Stomach (tissue), 9 donors: ENCODE results near the gene TTC13. TPM values are rescaled to one million over a fixed set of nuclear protein-coding genes. Genes with fewer than 3 reads are reported as not detected.

Experiments used
- DNase-seq, 2 donors: peaks; one replicate each; pipeline versions ENCODE4 v3.0.0 to v3.0.0-alpha.2; 2013 to 2019
- H3K27ac ChIP-seq, 5 donors: fragments of 200-600 bp in 4 of 5; sonication (generic) in 4 of 5; one replicate each; pipeline ENCODE4 v1.5.1; 2013 to 2019; ENCODE audit warnings: mild to moderate bottlenecking in 1 of 5, moderate library complexity in 1 of 5
- H3K27me3 ChIP-seq, 3 donors: fragments of 200-600 bp; sonication (generic); one replicate each; pipeline ENCODE4 v1.5.1; 2017 to 2019; ENCODE audit warnings: mixed run types in 1 of 3
- H3K36me3 ChIP-seq, 4 donors: fragments of 200-600 bp; sonication (generic); 1 replicate in 3 of 4; 2 replicates in 1 of 4; pipeline ENCODE4 v1.5.1; 2016 to 2019
- H3K4me1 ChIP-seq, 4 donors: fragments of 200-600 bp; sonication (generic); one replicate each; pipeline ENCODE4 v1.5.1; 2016 to 2019
- H3K4me3 ChIP-seq, 4 donors: fragments of 200-600 bp; sonication (generic) in 3 of 4; one replicate each; pipeline ENCODE4 v1.5.1; 2016 to 2019; ENCODE audit warnings: mild to moderate bottlenecking in 1 of 4
- H3K9me3 ChIP-seq, 4 donors: fragments of 200-600 bp; sonication (generic); one replicate each; pipeline ENCODE4 v1.5.1; 2016 to 2019
- CTCF ChIP-seq, 7 experiments: fragments of 450-650 bp in 4 of 7; fragments of 200-600 bp in 3 of 7; sonication (generic) in 3 of 7; IDR thresholded peaks; one replicate each; pipeline ENCODE4 v1.5.1; 2016 to 2019; ENCODE audit warnings: antibody characterized with exemption in 7 of 7, control low read depth in 2 of 7, mild to moderate bottlenecking in 1 of 7
- EP300 ChIP-seq: sonication (generic); formaldehyde crosslinking; IDR thresholded peaks from one replicate; pipeline ENCODE4 v1.6.1; 2017; ENCODE audit warnings: antibody characterized with exemption
- POLR2A ChIP-seq, 4 donors: fragments of 450-650 bp; IDR thresholded peaks; one replicate each; pipeline ENCODE4 v1.6.1; 2016; ENCODE audit warnings: antibody characterized with exemption in 4 of 4, control low read depth in 2 of 4, mild to moderate bottlenecking in 1 of 4, moderate library complexity in 1 of 4
- POLR2AphosphoS5 ChIP-seq, 3 donors: sonication (generic); formaldehyde crosslinking; IDR thresholded peaks; one replicate each; pipeline ENCODE4 v1.6.1; 2016; ENCODE audit warnings: antibody characterized with exemption in 3 of 3
- WGBS, 5 donors: extraction: QIAGEN DNeasy Blood & Tissue Kit in 3 of 5; methylation state at CpG; one replicate each; pipeline versions ENCODE4 v1.1.5 to v1.1.7; 2013 to 2018; 5-methylcytosine and 5-hydroxymethylcytosine counted together
- intact Hi-C: fragments of 100-400 bp; cut with DNase I; formaldehyde crosslinking; loops from one replicate; pipeline ENCODE4 v1.15.1; 2023; ENCODE audit warnings: low total_unique reads
- polyA plus RNA-seq, 3 donors: library from polyadenylated mRNA; stranded (reverse); fragments of 200-250 nt; gene quantifications; one replicate each; pipeline ENCODE4 v1.2.3, GENCODE V29; 2013
- total RNA-seq, 5 donors: library from RNA; depleted of rRNA; stranded (reverse); fragments of >200 nt; gene quantifications; one replicate each; pipeline versions ENCODE4 v1.1.0 to v1.2.3, GENCODE V29; 2014 to 2016
- donor health status: healthy with polysubstance abuse.
- donor health status: Bipolar disorder and iron deficiency.
- donor health status: healthy.

TTC13 gene
- total and polyA plus RNA-seq, 8 donors = 2.1 to 117 (median 35.4) TPM

GRCh38 chr1:230950404-230950803, 28.3 kb downstream of the TTC13 start:
- Histone ChIP-seq H3K4me1 (peaks cover 0 to 4% (median 2%) of the 10 kb centered on the region in 4 donors), H3K27me3 (no peaks in the 10 kb centered on the region), H3K4me3 (no peak overlapping the region), H3K9me3 (no peaks in the 10 kb centered on the region), H3K36me3 (peaks cover 7 to 41% (median 38%) of the 10 kb centered on the region in 4 donors), H3K27ac (no peak overlapping the region)
- WGBS, 5 donors = 35 to 64% (median 44%) methylated on average over 3 of the region's 3 CpGs
- intact Hi-C loops = no loop called here
- TF ChIP-seq EP300 (no peak), POLR2A (IDR thresholded peaks at IDR 0.05) (no peak), CTCF (IDR thresholded peaks at IDR 0.05) (no peak), POLR2AphosphoS5 (IDR thresholded peaks at IDR 0.05) (no peak)
- DNase-seq = no peak

GRCh38 chr1:230948903-230949302, 29.8 kb downstream of the TTC13 start:
- TF ChIP-seq POLR2AphosphoS5 (IDR thresholded peaks at IDR 0.05) (no peak), EP300 (no peak), CTCF (IDR thresholded peaks at IDR 0.05) (no peak), POLR2A (IDR thresholded peaks at IDR 0.05) (no peak)
- H3K36me3 ChIP-seq = peaks cover 3 to 45% (median 40%) of the 10 kb centered on the region in 4 donors
- DNase-seq = no peak
- 55 to 80% (median 67%) methylated on average over 3 of the region's 3 CpGs for WGBS, 5 donors
- no peak overlapping the region for H3K4me3 ChIP-seq
- H3K4me1 ChIP-seq = peaks cover 0 to 4% (median 2%) of the 10 kb centered on the region in 4 donors
- no peaks in the 10 kb centered on the region for H3K27me3 ChIP-seq
- H3K27ac ChIP-seq = no peak overlapping the region
- no peaks in the 10 kb centered on the region for H3K9me3 ChIP-seq
- intact Hi-C loops = no loop called here

- Histone ChIP-seq H3K9me3 (no peaks in the 10 kb centered on the region), H3K4me3 (no peak overlapping the region), H3K27me3 (no peaks in the 10 kb centered on the region), H3K4me1 (peaks cover 0 to 4% (median 2%) of the 10 kb centered on the region in 4 donors), H3K27ac (no peak overlapping the region), H3K36me3 (peaks cover 2 to 42% (median 36%) of the 10 kb centered on the region in 4 donors)
- intact Hi-C loops = no loop called here
- DNase-seq = no peak
- 82 to 100% (median 97%) methylated on average over 1 of the region's 1 CpG for WGBS, 5 donors
- TF ChIP-seq EP300 (no peak), POLR2A (IDR thresholded peaks at IDR 0.05) (no peak), POLR2AphosphoS5 (IDR thresholded peaks at IDR 0.05) (no peak), CTCF (IDR thresholded peaks at IDR 0.05) (no peak)
These were observed 30.4 kb downstream of the TTC13 start for GRCh38 chr1:230948301-230948700.

GRCh38 chr1:230943048-230943593, 35.5 kb downstream of the TTC13 start:
- intact Hi-C loops = no loop called here
- Histone ChIP-seq H3K4me1 (peaks cover 6 to 29% (median 17%) of the 10 kb centered on the region in 4 donors), H3K27me3 (no peaks in the 10 kb centered on the region), H3K9me3 (no peaks in the 10 kb centered on the region), H3K27ac (no peak overlapping the region), H3K4me3 (no peak overlapping the region), H3K36me3 (peaks cover 0 to 29% (median 23%) of the 10 kb centered on the region in 4 donors)
- DNase-seq = no peak
- 96 to 100% (median 98%) methylated on average over 2 of the region's 2 CpGs for WGBS, 5 donors
- TF ChIP-seq EP300 (no peak), CTCF (IDR thresholded peaks at IDR 0.05) (no peak), POLR2AphosphoS5 (IDR thresholded peaks at IDR 0.05) (no peak), POLR2A (IDR thresholded peaks at IDR 0.05) (no peak)
